ENCODE measurements around the gene DOCK1.

DOCK1 gene

GRCh38 chr10:127090138-127090537, 184.9 kb downstream of the DOCK1 start:
- TF ChIP-seq ZFX (IDR thresholded peaks at IDR 0.05) (no peak), CTCF (conservative IDR thresholded peaks at IDR 0.05) (no peak)
- no peak overlapping the region for H3K27ac ChIP-seq

DNA sequence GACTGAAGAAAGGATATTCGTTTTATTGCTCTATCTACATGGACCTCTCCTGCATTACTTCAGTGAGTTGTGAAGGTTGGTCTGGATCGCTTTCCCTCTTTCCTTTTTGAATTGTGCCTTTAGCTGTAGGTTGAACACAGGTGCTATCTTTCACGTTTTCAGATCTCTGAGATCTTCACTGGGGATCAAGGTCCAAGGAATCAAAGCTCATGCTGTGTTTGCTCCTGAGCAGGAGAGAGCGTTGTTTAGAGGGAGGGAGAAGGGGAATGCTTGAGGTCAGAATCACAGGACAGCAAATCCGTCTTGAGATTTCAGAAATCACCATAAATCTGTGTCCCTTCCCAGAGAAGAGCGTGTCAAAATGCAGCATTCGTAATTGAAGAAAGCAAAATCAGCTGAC, 186.1 kb downstream of the DOCK1 start:
- TF ChIP-seq ZFX (IDR thresholded peaks at IDR 0.05): no peak
- TF ChIP-seq CTCF (conservative IDR thresholded peaks at IDR 0.05): no peak
- H3K27ac ChIP-seq: no peak overlapping the region

DNA sequence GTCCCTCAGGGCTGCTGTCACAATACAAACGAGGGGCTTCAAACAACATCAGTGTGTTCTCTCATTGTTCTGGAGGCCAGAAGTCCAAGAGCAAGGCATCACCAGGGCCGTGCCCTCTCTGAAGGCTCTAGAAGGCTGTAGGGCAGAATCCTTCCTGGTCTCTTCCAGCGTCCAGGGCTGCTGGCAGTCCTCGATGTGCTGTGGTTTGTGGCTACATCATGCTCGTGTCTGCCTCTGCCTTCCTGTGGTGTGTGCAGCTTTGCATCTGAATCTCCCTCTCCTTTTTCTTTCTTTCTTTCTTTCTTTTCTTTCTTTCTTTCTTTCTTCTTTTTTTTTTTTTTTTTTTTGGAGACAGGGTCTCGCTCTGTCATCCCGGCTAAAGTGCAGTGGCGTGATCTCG, 187.7 kb downstream of the DOCK1 start:
- H3K27ac ChIP-seq: no peak overlapping the region
- no peak for TF ChIP-seq CTCF (conservative IDR thresholded peaks at IDR 0.05)
- TF ChIP-seq ZFX (IDR thresholded peaks at IDR 0.05): no peak

GRCh38 chr10:127094984-127095383, 189.8 kb downstream of the DOCK1 start:
- TF ChIP-seq ZFX (IDR thresholded peaks at IDR 0.05) (no peak), CTCF (conservative IDR thresholded peaks at IDR 0.05) (no peak)

GRCh38 chr10:127100983-127101615, 195.9 kb downstream of the DOCK1 start:
- TF ChIP-seq CTCF (conservative IDR thresholded peaks at IDR 0.05): no peak

More at GRCh38 chr10:127094984-127095383, 189.8 kb downstream of the DOCK1 start:
- H3K27ac ChIP-seq: no peak overlapping the region

DNA sequence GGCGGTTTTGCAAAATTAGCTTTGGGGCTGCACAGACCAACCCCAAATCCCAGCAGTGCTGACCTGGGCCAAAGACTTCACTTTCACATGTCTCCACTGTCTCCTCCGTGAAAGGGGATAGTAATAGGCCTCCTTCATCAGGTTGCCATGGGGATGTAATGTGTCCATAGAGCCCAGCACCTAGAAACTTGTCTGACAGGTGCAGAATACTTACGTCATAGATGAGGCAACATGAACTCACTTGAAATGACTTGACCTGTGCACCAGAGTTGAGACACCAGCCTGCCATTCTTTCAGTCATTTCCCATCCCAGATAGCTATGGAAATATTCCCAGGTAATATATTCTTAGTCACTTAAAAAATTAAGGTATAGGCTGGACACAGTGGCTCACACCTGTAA, 196.9 kb downstream of the DOCK1 start:
- TF ChIP-seq ZFX (IDR thresholded peaks at IDR 0.05): no peak
- H3K27ac ChIP-seq: no peak overlapping the region

More at GRCh38 chr10:127100983-127101615, 195.9 kb downstream of the DOCK1 start:
- no peak overlapping the region for H3K27ac ChIP-seq

DNA sequence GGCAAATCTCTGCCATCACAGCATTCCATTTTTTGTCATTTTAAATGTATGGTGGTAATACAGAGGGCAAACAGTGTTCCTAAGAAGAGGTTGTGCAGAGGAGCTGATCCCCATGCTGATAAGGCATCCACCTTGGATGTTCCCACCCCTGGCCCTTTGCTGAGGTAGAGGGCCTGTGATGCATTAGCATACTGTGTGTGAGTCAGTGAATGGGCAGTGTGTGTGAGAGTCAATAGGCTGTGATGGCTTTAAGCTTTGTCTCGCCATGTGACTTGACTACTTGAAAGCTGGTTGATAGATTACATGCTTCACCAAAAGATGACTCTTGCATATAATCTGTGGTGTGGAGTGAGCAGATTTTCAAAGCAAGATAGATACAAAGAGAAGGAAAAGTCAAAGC, 209.9 kb downstream of the DOCK1 start:
- H3K27ac ChIP-seq: no peak overlapping the region
- TF ChIP-seq CTCF (conservative IDR thresholded peaks at IDR 0.05): no peak
- no peak for TF ChIP-seq ZFX (IDR thresholded peaks at IDR 0.05)

- no peak for TF ChIP-seq ZFX (IDR thresholded peaks at IDR 0.05)
- no peak for TF ChIP-seq CTCF (conservative IDR thresholded peaks at IDR 0.05)
- no peak overlapping the region for H3K27ac ChIP-seq
Observed at GRCh38 chr10:127117125-127117524, 211.9 kb downstream of the DOCK1 start.

Measured in C4-2B (cell line).